ENCODE measurements around the gene CMAS. TPM values are rescaled to one million over a fixed set of nuclear protein-coding genes. Genes with fewer than 3 reads are reported as not detected.
A peak's percentile ranks its signal among the peaks of the same experiment; 100 is the strongest.

Gene CMAS
- total and polyA plus RNA-seq, 2 experiments from 2014 or later, result 53.7 to 79.9 TPM

GRCh38 chr12:22082190-22082701, 36.2 kb downstream of the CMAS start:
- WGBS (ENCODE audit: low lambda C conversion rate, missing lambda C conversion rate), result 76% methylated on average over 10 of the region's 10 CpGs
- H3K27me3 ChIP-seq, result no peaks in the 10 kb centered on the region
- no peak overlapping the region for H2AFZ ChIP-seq
- no peaks in the 10 kb centered on the region for H4K20me1 ChIP-seq (ENCODE audit: insufficient read depth, poor library complexity, severe bottlenecking)
- no peaks in the 10 kb centered on the region for H3K36me3 ChIP-seq (replicated peaks; ENCODE audit: insufficient read depth, low read depth)
- no peak overlapping the region for H3K4me2 ChIP-seq
- H3K9me2 ChIP-seq (replicated peaks; ENCODE audit: insufficient read depth), result no peaks in the 10 kb centered on the region
- no peak overlapping the region for H3K4me3 ChIP-seq
- TF ChIP-seq EZH2phosphoT487 (IDR thresholded peaks at IDR 0.05; ENCODE audit: low read depth, severe bottlenecking, unreplicated experiment), result no peak
- TF ChIP-seq EZH2 (IDR thresholded peaks at IDR 0.05; ENCODE audit: borderline replicate concordance), result no peak
- TF ChIP-seq CTCF (IDR thresholded peaks at IDR 0.05; ENCODE audit: poor library complexity), result no peak
- H3K27ac ChIP-seq, result no peak overlapping the region
- DNase-seq (ENCODE audit: low spot score), result no peak
- no peaks in the 10 kb centered on the region for H3K9me3 ChIP-seq (ENCODE audit: low read depth)
- H3K79me2 ChIP-seq, result no peaks in the 10 kb centered on the region
- no peaks in the 10 kb centered on the region for H3K4me1 ChIP-seq (ENCODE audit: insufficient read depth)

- Histone ChIP-seq H3K9me2 (replicated peaks; ENCODE audit: insufficient read depth) (no peaks in the 10 kb centered on the region), H3K4me1 (ENCODE audit: insufficient read depth) (no peaks in the 10 kb centered on the region), H3K4me2 (no peak overlapping the region), H3K79me2 (no peaks in the 10 kb centered on the region), H2AFZ (no peak overlapping the region), H3K36me3 (replicated peaks; ENCODE audit: insufficient read depth, low read depth) (no peaks in the 10 kb centered on the region), H4K20me1 (ENCODE audit: insufficient read depth, poor library complexity, severe bottlenecking) (no peaks in the 10 kb centered on the region), H3K9me3 (ENCODE audit: low read depth) (no peaks in the 10 kb centered on the region), H3K27me3 (no peaks in the 10 kb centered on the region), H3K4me3 (no peak overlapping the region), H3K27ac (no peak overlapping the region)
- DNase-seq (ENCODE audit: low spot score), result no peak
- TF ChIP-seq EZH2phosphoT487 (IDR thresholded peaks at IDR 0.05; ENCODE audit: low read depth, severe bottlenecking, unreplicated experiment), result no peak
- peak; percentile 58 for TF ChIP-seq CTCF (IDR thresholded peaks at IDR 0.05; ENCODE audit: poor library complexity)
Observed at GRCh38 chr12:22083167-22083566, 37.1 kb downstream of the CMAS start.

- no peaks in the 10 kb centered on the region for H4K20me1 ChIP-seq (ENCODE audit: insufficient read depth, poor library complexity, severe bottlenecking)
- no peaks in the 10 kb centered on the region for H3K36me3 ChIP-seq (replicated peaks; ENCODE audit: insufficient read depth, low read depth)
- 94% methylated on average over 1 of the region's 1 CpG for WGBS (ENCODE audit: low lambda C conversion rate, missing lambda C conversion rate)
- no peaks in the 10 kb centered on the region for H3K79me2 ChIP-seq
- H3K4me1 ChIP-seq (ENCODE audit: insufficient read depth), result no peaks in the 10 kb centered on the region
- no peak overlapping the region for H3K4me2 ChIP-seq
- no peaks in the 10 kb centered on the region for H3K9me2 ChIP-seq (replicated peaks; ENCODE audit: insufficient read depth)
- H3K4me3 ChIP-seq, result no peak overlapping the region
- H3K9me3 ChIP-seq (ENCODE audit: low read depth), result no peaks in the 10 kb centered on the region
- no peak for DNase-seq (ENCODE audit: low spot score)
- no peak overlapping the region for H2AFZ ChIP-seq
- H3K27ac ChIP-seq, result no peak overlapping the region
- no peak for TF ChIP-seq EZH2phosphoT487 (IDR thresholded peaks at IDR 0.05; ENCODE audit: low read depth, severe bottlenecking, unreplicated experiment)
- TF ChIP-seq EZH2 (IDR thresholded peaks at IDR 0.05; ENCODE audit: borderline replicate concordance), result no peak
- no peak for TF ChIP-seq CTCF (IDR thresholded peaks at IDR 0.05; ENCODE audit: poor library complexity)
- H3K27me3 ChIP-seq, result no peaks in the 10 kb centered on the region
Observed at GRCh38 chr12:22084852-22085251, 38.8 kb downstream of the CMAS start.

GRCh38 chr12:22088886-22089285, 42.9 kb downstream of the CMAS start:
- no peak overlapping the region for H3K4me3 ChIP-seq
- no peak overlapping the region for H3K4me2 ChIP-seq
- H3K9me3 ChIP-seq (ENCODE audit: low read depth), result no peaks in the 10 kb centered on the region
- H3K27ac ChIP-seq, result no peak overlapping the region
- H3K9me2 ChIP-seq (replicated peaks; ENCODE audit: insufficient read depth), result no peaks in the 10 kb centered on the region
- no peaks in the 10 kb centered on the region for H3K36me3 ChIP-seq (replicated peaks; ENCODE audit: insufficient read depth, low read depth)
- H4K20me1 ChIP-seq (ENCODE audit: insufficient read depth, poor library complexity, severe bottlenecking), result no peaks in the 10 kb centered on the region
- no peaks in the 10 kb centered on the region for H3K4me1 ChIP-seq (ENCODE audit: insufficient read depth)
- DNase-seq (ENCODE audit: low spot score), result no peak
- H3K79me2 ChIP-seq, result no peaks in the 10 kb centered on the region
- 85% methylated on average over 2 of the region's 2 CpGs for WGBS (ENCODE audit: low lambda C conversion rate, missing lambda C conversion rate)
- no peak overlapping the region for H2AFZ ChIP-seq
- no peaks in the 10 kb centered on the region for H3K27me3 ChIP-seq
- TF ChIP-seq CTCF (IDR thresholded peaks at IDR 0.05; ENCODE audit: poor library complexity) (no peak), EZH2 (IDR thresholded peaks at IDR 0.05; ENCODE audit: borderline replicate concordance) (no peak)
